ENCODE results near the gene MAP6.

DNA sequence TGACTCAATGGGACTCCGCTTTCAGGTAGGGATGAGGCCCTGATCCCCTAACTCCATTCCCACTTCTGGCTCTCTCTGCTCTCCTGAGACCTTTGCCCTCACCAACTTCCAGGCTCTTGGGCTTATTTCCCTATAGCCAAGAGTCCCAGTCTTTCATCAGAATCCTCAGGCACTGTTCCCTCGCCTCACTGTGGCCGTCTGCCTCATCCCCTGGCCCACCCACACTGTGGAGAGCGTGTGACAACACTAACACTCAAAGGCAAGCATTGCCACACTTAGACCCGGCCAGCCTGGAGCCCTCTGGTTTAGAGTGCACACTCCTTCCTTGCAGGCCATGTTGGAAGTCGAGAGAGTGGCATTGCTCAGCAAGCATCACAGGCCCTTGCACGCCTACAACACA is 79.8 kb downstream of the MAP6 start:
- TF ChIP-seq GATA2 (IDR thresholded peaks at IDR 0.05; ENCODE audit: low read depth, low read length) (no peak), GATA3 (IDR thresholded peaks at IDR 0.05; ENCODE audit: low read depth, low read length) (no peak)
